ENCODE measurements around the gene DAGLA. TPM values are rescaled to one million over a fixed set of nuclear protein-coding genes. Genes with fewer than 3 reads are reported as not detected.

DAGLA gene
- total and polyA plus RNA-seq, 2 of the 13 experiments (the other 11 are each of a cell fraction or from before 2014, with no cell fraction given), result 2.6 to 3.9 TPM

GRCh38 chr11:61747967-61748285, 67.7 kb downstream of the DAGLA start (continued):
- TF ChIP-seq SOX13 (IDR thresholded peaks at IDR 0.05), result no peak
- no peak for TF ChIP-seq SOX13 (CRISPR knock-in tag; conservative IDR thresholded peaks at IDR 0.05 in 1 of 2, IDR thresholded peaks at IDR 0.05 in 1 of 2)
- no peak for TF ChIP-seq MED8 (CRISPR knock-in tag; IDR thresholded peaks at IDR 0.05; ENCODE audit: insufficient replicate concordance)
- no peak for TF ChIP-seq ESRRA (CRISPR knock-in tag; IDR thresholded peaks at IDR 0.05; ENCODE audit: low read depth)
- TF ChIP-seq GLI4 (CRISPR knock-in tag; IDR thresholded peaks at IDR 0.05; ENCODE audit: borderline replicate concordance), result no peak
- TF ChIP-seq ZNF569 (CRISPR knock-in tag; IDR thresholded peaks at IDR 0.05; ENCODE audit: borderline replicate concordance), result no peak
- TF ChIP-seq SP5 (CRISPR knock-in tag; IDR thresholded peaks at IDR 0.05; ENCODE audit: borderline replicate concordance, low read depth), result no peak
- TF ChIP-seq REXO4 (CRISPR knock-in tag; IDR thresholded peaks at IDR 0.05; ENCODE audit: borderline replicate concordance), result no peak
- 0 out of 2 replicates have a peak, but pooled peaks have one; percentile 1 for TF ChIP-seq MED1 (CRISPR knock-in tag; IDR thresholded peaks at IDR 0.05)
- TF ChIP-seq SMAD1 (CRISPR knock-in tag; IDR thresholded peaks at IDR 0.05; ENCODE audit: borderline replicate concordance, low read depth), result no peak
- TF ChIP-seq GABPA (IDR thresholded peaks at IDR 0.05; ENCODE audit: low read depth, low read length), result no peak
- TF ChIP-seq GABPA (CRISPR knock-in tag; IDR thresholded peaks at IDR 0.05; ENCODE audit: low read depth), result no peak; the same call in 1 of the 2 replicates
- no peak for TF ChIP-seq ZNF30 (CRISPR knock-in tag; IDR thresholded peaks at IDR 0.05)
- TF ChIP-seq KDM1A (CRISPR knock-in tag; IDR thresholded peaks at IDR 0.05), result no peak
- TF ChIP-seq MATR3 (CRISPR knock-in tag; IDR thresholded peaks at IDR 0.05), result no peak
- TF ChIP-seq DPF2 (CRISPR knock-in tag; IDR thresholded peaks at IDR 0.05; ENCODE audit: borderline replicate concordance, low read depth), result no peak
- no peak for TF ChIP-seq ZBTB39 (CRISPR knock-in tag; IDR thresholded peaks at IDR 0.05)
- no peak for TF ChIP-seq POLR2A (IDR thresholded peaks at IDR 0.05; ENCODE audit: insufficient read depth in 1 of 2, low read depth in 2 of 2, low read length in 2 of 2)
- TF ChIP-seq ZNF678 (CRISPR knock-in tag; IDR thresholded peaks at IDR 0.05), result no peak
- 0 out of 2 replicates have a peak, but pooled peaks have one; percentile 2 for TF ChIP-seq NR2F2 (IDR thresholded peaks at IDR 0.05; ENCODE audit: borderline replicate concordance, low read depth)
- TF ChIP-seq ZNF709 (CRISPR knock-in tag; IDR thresholded peaks at IDR 0.05), result no peak
- no peak for TF ChIP-seq ZNF501 (CRISPR knock-in tag; IDR thresholded peaks at IDR 0.05)
- TF ChIP-seq ZNF816 (CRISPR knock-in tag; IDR thresholded peaks at IDR 0.05; ENCODE audit: borderline replicate concordance), result no peak
- TF ChIP-seq HMGXB3 (CRISPR knock-in tag; IDR thresholded peaks at IDR 0.05; ENCODE audit: borderline replicate concordance), result no peak
- TF ChIP-seq ZNF652 (CRISPR knock-in tag; IDR thresholded peaks at IDR 0.05; ENCODE audit: borderline replicate concordance, low read depth), result no peak
- no peak for TF ChIP-seq HIVEP1 (CRISPR knock-in tag; IDR thresholded peaks at IDR 0.05)
- TF ChIP-seq MAZ (IDR thresholded peaks at IDR 0.05; ENCODE audit: borderline replicate concordance, low read depth, low read length), result no peak
- no peak for TF ChIP-seq MAZ (CRISPR knock-in tag; IDR thresholded peaks at IDR 0.05; ENCODE audit: low read depth)
